AG08396 (cell line): Measurements from ENCODE around the gene GPBP1L1.

Source experiments
- DNase-seq: peaks from one replicate; pipeline ENCODE4 v3.0.0; 2012; ENCODE audit warnings: low spot score, mixed read lengths

GPBP1L1 gene

GRCh38 chr1:45589861-45590260, 96.5 kb downstream of the GPBP1L1 start:
- no peak for DNase-seq

GRCh38 chr1:45586769-45587168, 99.6 kb downstream of the GPBP1L1 start:
- no peak for DNase-seq

- no peak for DNase-seq
Measured at GRCh38 chr1:45585496-45586075, 100.7 kb downstream of the GPBP1L1 start.

- no peak for DNase-seq
Measured at GRCh38 chr1:45585110-45585426, 101.3 kb downstream of the GPBP1L1 start.

GRCh38 chr1:45584351-45585109, 101.8 kb downstream of the GPBP1L1 start:
- DNase-seq = peak; percentile 94

GRCh38 chr1:45583666-45584350, 102.5 kb downstream of the GPBP1L1 start, which contains the start of gene NASP:
Gene NASP (plus strand): TSS chr1:45584041. CDS start chr1:45584147, 106 bp downstream.
- peak; percentile 91 for DNase-seq

- DNase-seq = peak; percentile 99
Measured at GRCh38 chr1:45583264-45583665, 103.1 kb downstream of the GPBP1L1 start.
